SK-N-SH (cell line): Measurements from ENCODE around the gene FOS. TPM values are rescaled to one million over a fixed set of nuclear protein-coding genes. Genes with fewer than 3 reads are reported as not detected.
A peak's percentile ranks its signal among the peaks of the same experiment; 100 is the strongest.
"Not testable (repeated sequence)": the region's sequence is repeated elsewhere in the genome, so short reads cannot be mapped to it uniquely, and the experiment has no call there.

ENCODE experiments used
- CTCF ChIA-PET: fragments of 300-600, 350-600 bp; formaldehyde crosslinking; extraction: SDS; loops from one replicate; lab custom pipeline; 2021; lab: Yijun Ruan, JAX
- POLR2A ChIA-PET: fragments of 350-600 bp; sonication (Branson Sonifier 250); formaldehyde crosslinking; extraction: SDS; loops from one replicate; lab custom pipeline; 2020; ENCODE audit warnings: antibody characterized with exemption, inconsistent platforms; lab: Yijun Ruan, JAX
- DNase-seq: peaks from one replicate; pipeline ENCODE4 v3.0.0; 2012
- H2AFZ ChIP-seq: fragments of 200-600 bp; sonication (generic); 2 replicates; pipeline ENCODE4 v1.8.1; 2016; ENCODE audit warnings: antibody characterized with exemption, mild to moderate bottlenecking, low read depth
- H3F3A ChIP-seq: fragments of 200-600 bp; sonication (generic); replicated peaks from 2 replicates; pipeline ENCODE3; 2016; ENCODE audit warnings: antibody characterized with exemption, mild to moderate bottlenecking; ENCODE audit not compliant: insufficient read depth
- H3K27ac ChIP-seq, 2 experiments: fragments of 200-500 bp in 1 of 2; fragments of 200-600 bp in 1 of 2; sonication (Bioruptor generic) in 1 of 2; sonication (generic), shearing (Covaris generic) in 1 of 2; 2 replicates each; pipeline versions ENCODE4 v1.5.1 to v1.6.1; 2014 to 2016; ENCODE audit warnings: low read depth in 2 of 2, inconsistent platforms in 1 of 2, low read length in 1 of 2, mild to moderate bottlenecking in 1 of 2, mixed read lengths in 1 of 2
- H3K27me3 ChIP-seq: fragments of 200-600 bp; sonication (generic), shearing (Covaris generic); 2 replicates; pipeline ENCODE4 v1.6.1; 2016; ENCODE audit warnings: mixed run types; ENCODE audit not compliant: insufficient read depth
- H3K36me3 ChIP-seq, 2 experiments: fragments of 200-500 bp in 1 of 2; fragments of 200-600 bp in 1 of 2; sonication (Bioruptor generic) in 1 of 2; sonication (generic) in 1 of 2; replicated peaks in 1 of 2; 2 replicates each; pipeline versions ENCODE3 to v1.5.1; 2014 to 2016; ENCODE audit warnings: low read length in 1 of 2, mild to moderate bottlenecking in 1 of 2; ENCODE audit not compliant: insufficient read depth in 2 of 2, control insufficient read depth in 1 of 2
- H3K4me1 ChIP-seq, 2 experiments: fragments of 200-500 bp in 1 of 2; fragments of 200-600 bp in 1 of 2; sonication (Bioruptor generic) in 1 of 2; sonication (generic), shearing (Covaris generic) in 1 of 2; 2 replicates each; pipeline versions ENCODE4 v1.5.1 to v1.6.1; 2014 to 2016; ENCODE audit warnings: low read depth in 1 of 2, low read length in 1 of 2, mixed run types in 1 of 2; ENCODE audit not compliant: insufficient read depth in 2 of 2, control insufficient read depth in 1 of 2
- H3K4me2 ChIP-seq: fragments of 200-600 bp; sonication (generic), shearing (Covaris generic); 2 replicates; pipeline ENCODE4 v1.6.1; 2017; ENCODE audit warnings: mixed run types
- H3K4me3 ChIP-seq, 2 experiments: fragments of 200-500 bp in 1 of 2; fragments of 200-600 bp in 1 of 2; sonication (Bioruptor generic) in 1 of 2; sonication (generic), shearing (Covaris generic) in 1 of 2; 2 replicates each; pipeline versions ENCODE4 v1.5.1 to v1.8.1; 2014 to 2016; ENCODE audit warnings: low read depth in 2 of 2, inconsistent platforms in 1 of 2, low read length in 1 of 2, mild to moderate bottlenecking in 1 of 2, mixed read lengths in 1 of 2, moderate library complexity in 1 of 2
- H3K79me2 ChIP-seq: fragments of 200-600 bp; sonication (generic); 2 replicates; pipeline ENCODE4 v1.8.1; 2017; ENCODE audit warnings: mild to moderate bottlenecking; ENCODE audit not compliant: insufficient read depth
- H3K9ac ChIP-seq: fragments of 200-600 bp; sonication (generic); 2 replicates; pipeline ENCODE4 v1.6.1; 2017; ENCODE audit warnings: mixed run types
- H3K9me2 ChIP-seq: fragments of 200-600 bp; sonication (generic); 2 replicates; pipeline ENCODE4 v1.6.1; 2017; ENCODE audit warnings: mixed run types
- H3K9me3 ChIP-seq: fragments of 200-600 bp; sonication (generic); 2 replicates; pipeline ENCODE4 v1.6.1; 2017; ENCODE audit warnings: mixed run types, mild to moderate bottlenecking, moderate library complexity
- H4K20me1 ChIP-seq: fragments of 200-600 bp; sonication (generic); 2 replicates; pipeline ENCODE4 v1.6.1; 2017; ENCODE audit warnings: mild to moderate bottlenecking, mixed run types; ENCODE audit not compliant: insufficient read depth
- CHD2 ChIP-seq: fragments of 150-350 bp; IDR thresholded peaks from 2 replicates; pipeline ENCODE4 v1.6.1; 2018; ENCODE audit warnings: low read length; ENCODE audit not compliant: partially characterized antibody
- FOSL2 ChIP-seq: IDR thresholded peaks from 2 replicates; pipeline ENCODE4 v1.4.0; 2012; ENCODE audit warnings: low read depth, mild to moderate bottlenecking, moderate library complexity, borderline replicate concordance
- FOXJ3 ChIP-seq: sonication (generic); formaldehyde crosslinking; IDR thresholded peaks from 2 replicates; pipeline ENCODE4 v1.5.1; 2020; ENCODE audit warnings: mild to moderate bottlenecking, missing genetic modification reagents
- FOXM1 ChIP-seq: IDR thresholded peaks from 2 replicates; pipeline ENCODE4 v1.4.0; 2012; ENCODE audit warnings: low read depth, mild to moderate bottlenecking
- GABPA ChIP-seq: IDR thresholded peaks from 2 replicates; pipeline ENCODE4 v1.4.0; 2012; ENCODE audit warnings: low read depth, mild to moderate bottlenecking
- MXI1 ChIP-seq: IDR thresholded peaks from 2 replicates; pipeline ENCODE4 v1.6.1; 2012; ENCODE audit warnings: mild to moderate bottlenecking, low read depth, low read length, improper control_type of control experiment
- NRF1 ChIP-seq: IDR thresholded peaks from 2 replicates; pipeline ENCODE4 v1.6.1; 2012; ENCODE audit warnings: low read depth, mild to moderate bottlenecking, low read length
- RCOR1 ChIP-seq: fragments of 150-350 bp; IDR thresholded peaks from 2 replicates; pipeline ENCODE4 v1.6.1; 2017; ENCODE audit warnings: antibody characterized with exemption, low read length
- RFX5 ChIP-seq: IDR thresholded peaks from 2 replicates; pipeline ENCODE4 v1.6.1; 2012; ENCODE audit warnings: mild to moderate bottlenecking, improper control_type of control experiment, low read length
- SIN3A ChIP-seq: IDR thresholded peaks from 2 replicates; pipeline ENCODE4 v1.6.1; 2012; ENCODE audit warnings: low read depth, mild to moderate bottlenecking, low read length, moderate library complexity, borderline replicate concordance
- TAF1 ChIP-seq: IDR thresholded peaks from 2 replicates; pipeline ENCODE4 v1.6.1; 2012; ENCODE audit warnings: low read depth, mild to moderate bottlenecking, low read length, moderate library complexity, borderline replicate concordance
- TCF12 ChIP-seq: IDR thresholded peaks from 2 replicates; pipeline ENCODE4 v1.4.0; 2012
- TEAD4 ChIP-seq: IDR thresholded peaks from 2 replicates; pipeline ENCODE4 v1.4.0; 2012; ENCODE audit warnings: mild to moderate bottlenecking, borderline replicate concordance; ENCODE audit not compliant: insufficient read depth
- USF1 ChIP-seq: IDR thresholded peaks from 2 replicates; pipeline ENCODE4 v1.4.0; 2012; ENCODE audit warnings: low read depth, borderline replicate concordance
- USF2 ChIP-seq: fragments of 150-350 bp; IDR thresholded peaks from 2 replicates; pipeline ENCODE4 v1.6.1; 2017; ENCODE audit warnings: antibody characterized with exemption, low read length, low read depth, borderline replicate concordance
- YY1 ChIP-seq: IDR thresholded peaks from 2 replicates; pipeline ENCODE4 v1.4.0; 2012; ENCODE audit warnings: low read depth, mild to moderate bottlenecking
- ZBTB33 ChIP-seq: IDR thresholded peaks from 2 replicates; pipeline ENCODE4 v1.4.0; 2012; ENCODE audit warnings: low read depth, borderline replicate concordance
- WGBS: methylation state at CpG from one replicate; pipeline ENCODE4 v1.1.6; 2017; ENCODE audit warnings: low lambda C conversion rate; 5-methylcytosine and 5-hydroxymethylcytosine counted together
- polyA plus RNA-seq, 3 experiments: library from polyadenylated mRNA; depleted of rRNA; stranded (reverse); fragments of >200 nt; gene quantifications; 2 replicates each; pipeline ENCODE4 v1.2.3, GENCODE V29; 2012

FOS gene
- polyA plus RNA-seq, 1 of the 3 experiments (the other 2 are of a cell fraction) = 309 TPM

GRCh38 chr14:75281654-75282019 lies 3.0 kb downstream of the FOS start:
- 75% methylated on average over 1 of the region's 1 CpG for WGBS
- no peaks in the 10 kb centered on the region for H3K27me3 ChIP-seq
- no peak overlapping the region for H3K9ac ChIP-seq
- H3K79me2 ChIP-seq = no peaks in the 10 kb centered on the region
- CTCF ChIA-PET = interaction anchor here (1.0 to 2.2 kb wide), 3 partner anchors 9 to 126 kb away, joined by 3 to 4 read pairs (median 3); no protein-coding TSS in a partner anchor
- H3K4me2 ChIP-seq = peak overlapping the region; percentile 97; the same call in 1 of the 2 replicates
- H3K9me3 ChIP-seq = no peaks in the 10 kb centered on the region
- H3K4me3 ChIP-seq = no peak overlapping the region
- peaks cover 6% of the 10 kb centered on the region for H3F3A ChIP-seq
- no peak overlapping the region for H3K27ac ChIP-seq
- DNase-seq = no peak
- POLR2A ChIA-PET = interaction anchor here (0.6 kb wide), 1 partner anchor 155 kb away, joined by 3 read pairs; the partner anchor contains the start of gene NEK9
- TF ChIP-seq NRF1 = no peak
- no peak for TF ChIP-seq FOXJ3 (CRISPR knock-in tag)
- no peak for TF ChIP-seq FOXM1
- no peak for TF ChIP-seq USF1
- TF ChIP-seq ZBTB33 = no peak
- no peak for TF ChIP-seq FOSL2
- no peak for TF ChIP-seq MXI1
- no peak for TF ChIP-seq YY1
- H2AFZ ChIP-seq = no peak overlapping the region
- H4K20me1 ChIP-seq = peaks cover 28% of the 10 kb centered on the region
- no peaks in the 10 kb centered on the region for H3K9me2 ChIP-seq
- H3K4me1 ChIP-seq = peaks cover 0 to 15% of the 10 kb centered on the region in 2 experiments; a peak in 2 of 4 replicates
- H3K36me3 ChIP-seq = peaks cover 0 to 18% of the 10 kb centered on the region in 2 experiments

GRCh38 chr14:75282170-75282554 lies 3.5 kb downstream of the FOS start:
- CTCF ChIA-PET = interaction anchor here (1.0 to 2.2 kb wide), 5 partner anchors 8 to 279 kb away, joined by 3 to 4 read pairs (median 3); no protein-coding TSS in a partner anchor

GRCh38 chr14:75282555-75283161 lies 4.0 kb downstream of the FOS start:
- H3K9me2 ChIP-seq, H3K4me3 ChIP-seq, H3K9ac ChIP-seq, H3K79me2 ChIP-seq, H3K9me3 ChIP-seq, H2AFZ ChIP-seq, H3K27ac ChIP-seq, DNase-seq, POLR2A ChIA-PET, H3K27me3 ChIP-seq, H3K4me2 ChIP-seq, H3F3A ChIP-seq: not testable (repeated sequence)
- 96% methylated on average over 18 of the region's 18 CpGs for WGBS
- H3K4me1 ChIP-seq = peaks cover 0 to 13% of the 10 kb centered on the region in 2 experiments; a peak in 2 of 4 replicates
- H3K36me3 ChIP-seq = peaks cover 0 to 18% of the 10 kb centered on the region in 2 experiments
- peaks cover 28% of the 10 kb centered on the region for H4K20me1 ChIP-seq
- CTCF ChIA-PET = interaction anchor here (1.0 to 2.2 kb wide), 6 partner anchors 10 to 278 kb away, joined by 3 to 4 read pairs (median 4); no protein-coding TSS in a partner anchor

More at GRCh38 chr14:75282170-75282554, 3.5 kb downstream of the FOS start:
- no peak overlapping the region for H3K9ac ChIP-seq
- H3F3A ChIP-seq = peaks cover 4% of the 10 kb centered on the region
- no peak overlapping the region for H2AFZ ChIP-seq
- H3K36me3 ChIP-seq = peaks cover 0 to 18% of the 10 kb centered on the region in 2 experiments
- no peaks in the 10 kb centered on the region for H3K9me3 ChIP-seq
- no peak overlapping the region for H3K27ac ChIP-seq
- H3K27me3 ChIP-seq = no peaks in the 10 kb centered on the region
- H3K4me2 ChIP-seq = no peak overlapping the region
- H3K79me2 ChIP-seq = no peaks in the 10 kb centered on the region
- WGBS = 94% methylated on average over 4 of the region's 4 CpGs
- H4K20me1 ChIP-seq = peaks cover 28% of the 10 kb centered on the region
- TF ChIP-seq TAF1 (no peak), TCF12 (no peak), CHD2 (no peak), RCOR1 (no peak), RFX5 (no peak), TEAD4 (no peak), MXI1 (no peak), USF2 (no peak), GABPA (no peak), SIN3A (no peak)
- no peak overlapping the region for H3K4me3 ChIP-seq
- H3K9me2 ChIP-seq = no peaks in the 10 kb centered on the region
- peaks cover 0 to 15% of the 10 kb centered on the region in 2 experiments; a peak in 2 of 4 replicates for H3K4me1 ChIP-seq
- POLR2A ChIA-PET = no interaction called here
- DNase-seq = no peak
